MM.1S (cell line): ENCODE measurements around the gene PRRT3.

Source experiments
- CTCF ChIP-seq: fragments of 300-600 bp; sonication (generic); IDR thresholded peaks from 2 replicates; pipeline ENCODE4 v1.5.1; 2016; ENCODE audit warnings: antibody characterized with exemption, low read length, mixed read lengths
- EZH2 ChIP-seq: fragments of 300-600 bp; sonication (generic); optimal IDR thresholded peaks from 2 replicates; pipeline ENCODE3; 2017; ENCODE audit warnings: low read depth, mild to moderate bottlenecking, antibody characterized with exemption, low read length, mixed read lengths
- EZH2phosphoT487 ChIP-seq: fragments of 300-600 bp; sonication (generic); IDR thresholded peaks from 2 replicates; pipeline ENCODE4 v1.6.1; 2018; ENCODE audit warnings: antibody characterized with exemption, low read length

DNA sequence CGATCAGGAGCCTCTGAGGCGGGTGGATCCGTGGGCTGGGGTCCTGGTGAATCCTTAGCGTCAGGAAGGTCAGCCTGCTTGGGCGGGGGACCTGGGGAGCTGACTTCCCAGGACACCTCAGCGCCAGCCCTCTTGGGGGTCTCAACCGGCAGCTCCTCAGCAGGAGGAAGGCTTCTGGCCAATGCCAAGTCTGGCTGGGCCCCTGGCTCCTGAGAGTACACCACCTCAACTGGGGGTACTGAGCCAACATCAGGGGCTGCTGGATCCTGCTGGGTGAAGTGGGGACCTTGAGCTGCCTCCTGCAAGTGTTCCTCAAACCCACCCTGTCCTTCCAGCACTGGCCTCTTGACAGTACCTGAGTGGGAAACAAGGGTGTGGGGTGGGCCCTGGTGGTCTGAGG lies 3.1 kb downstream of the PRRT3 start:
- TF ChIP-seq CTCF (no peak), EZH2 (no peak), EZH2phosphoT487 (no peak)
